ENCODE results near the gene UGT1A8.

GRCh38 chr2:233758141-233758540 lies 140.7 kb downstream of the UGT1A8 start:
- no peak for TF ChIP-seq POLR2A (IDR thresholded peaks at IDR 0.05)
- no peak for TF ChIP-seq CTCF (IDR thresholded peaks at IDR 0.05 in 8 of 11, conservative IDR thresholded peaks at IDR 0.05 in 3 of 11)
- no peak for TF ChIP-seq POLR2AphosphoS5 (IDR thresholded peaks at IDR 0.05)

Data from spleen (tissue), 7 donors.